NCI-H2107 treated with DMSO at 0.1 percent for 48 hours (cell line): ENCODE measurements around the gene RINL.

ENCODE experiments used
- DNase-seq: peaks from one replicate; lab custom pipeline; 2025; ENCODE audit not compliant: unreplicated experiment; lab: John Stamatoyannopoulos, UW

RINL gene, protein sequence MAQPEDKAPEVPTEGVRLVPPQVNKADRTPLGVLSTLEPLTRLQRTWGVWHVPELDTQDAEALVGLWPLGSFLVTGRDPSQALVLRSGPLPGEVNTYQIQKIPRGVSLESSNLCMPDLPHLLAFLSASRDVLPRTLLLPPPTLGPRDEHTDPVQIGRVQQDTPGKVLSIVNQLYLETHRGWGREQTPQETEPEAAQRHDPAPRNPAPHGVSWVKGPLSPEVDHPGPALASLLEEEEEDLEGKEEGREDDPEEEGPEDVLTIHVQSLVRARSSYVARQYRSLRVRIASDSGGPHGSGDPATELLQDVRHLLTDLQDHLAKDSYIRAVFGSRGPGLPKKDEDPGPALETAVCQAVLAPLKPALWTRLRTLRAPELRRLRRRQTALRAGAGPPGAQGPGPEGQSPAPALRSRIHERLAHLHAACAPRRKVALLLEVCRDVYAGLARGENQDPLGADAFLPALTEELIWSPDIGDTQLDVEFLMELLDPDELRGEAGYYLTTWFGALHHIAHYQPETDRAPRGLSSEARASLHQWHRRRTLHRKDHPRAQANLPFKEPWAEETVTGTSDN

DNA sequence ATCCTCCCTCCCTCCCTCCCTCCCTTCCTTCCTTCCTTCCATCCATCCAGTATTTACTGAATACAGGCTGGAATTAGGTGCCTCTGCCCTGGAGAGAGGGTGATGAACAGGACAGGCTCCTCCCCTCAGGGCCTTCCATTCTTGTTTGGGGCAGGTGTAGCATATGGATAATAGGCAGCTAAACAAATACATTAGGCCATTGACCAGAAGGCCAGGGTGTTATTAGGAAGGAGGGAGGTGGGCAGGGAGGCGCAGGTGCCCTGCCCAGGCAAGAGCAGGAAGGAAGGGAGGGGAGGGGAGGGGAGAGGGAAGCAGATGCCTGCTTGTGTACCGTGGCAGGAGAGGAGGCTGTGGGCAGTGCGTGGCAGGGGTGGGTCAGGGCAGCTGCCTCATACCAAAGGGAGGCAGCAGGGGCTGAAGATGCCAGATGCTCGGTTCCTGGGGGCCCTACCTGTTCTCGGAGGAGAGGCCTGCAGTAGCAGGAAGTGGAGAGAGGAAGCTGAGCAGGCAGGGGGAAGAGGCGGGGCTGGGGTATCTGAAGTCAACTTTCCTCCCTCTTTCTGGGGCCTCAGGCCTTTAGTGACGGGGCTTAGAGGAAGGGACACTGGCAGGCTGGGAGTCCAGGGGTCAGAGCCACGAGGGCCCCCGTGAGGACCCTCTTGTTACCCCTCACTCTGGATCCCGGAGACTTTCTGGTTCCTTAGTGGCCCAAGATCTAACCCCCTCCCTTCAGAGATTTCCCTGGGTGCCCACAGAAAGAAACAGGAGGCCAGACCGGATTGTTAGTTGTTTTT, at the start of gene RINL:
Gene RINL (minus strand): TSS at position 495 of the 794 bp plus-strand sequence. CDS start 1,533 bp downstream, outside the sequence.
- DNase-seq: peak; percentile 44

DNA sequence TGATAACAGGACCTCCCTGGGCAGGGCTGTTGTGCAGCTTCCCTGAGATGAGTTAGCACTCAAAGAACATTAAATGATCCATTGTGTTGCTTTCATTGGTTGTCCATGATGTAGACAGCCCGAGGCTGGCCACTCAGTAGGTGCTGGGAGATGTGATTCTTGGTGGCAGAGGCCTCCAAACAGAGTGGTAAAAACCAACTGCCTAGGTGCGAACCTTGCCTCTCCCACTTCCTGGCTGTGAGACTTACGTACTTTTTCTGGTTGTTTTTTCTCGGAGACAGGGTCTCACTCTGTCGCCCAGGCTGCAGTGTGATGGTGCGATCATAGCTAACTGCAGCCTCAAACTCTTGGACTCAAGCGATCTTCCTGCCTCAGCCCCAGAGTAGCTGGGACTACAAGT, 46.3 kb upstream of the RINL start:
- no peak for DNase-seq

DNA sequence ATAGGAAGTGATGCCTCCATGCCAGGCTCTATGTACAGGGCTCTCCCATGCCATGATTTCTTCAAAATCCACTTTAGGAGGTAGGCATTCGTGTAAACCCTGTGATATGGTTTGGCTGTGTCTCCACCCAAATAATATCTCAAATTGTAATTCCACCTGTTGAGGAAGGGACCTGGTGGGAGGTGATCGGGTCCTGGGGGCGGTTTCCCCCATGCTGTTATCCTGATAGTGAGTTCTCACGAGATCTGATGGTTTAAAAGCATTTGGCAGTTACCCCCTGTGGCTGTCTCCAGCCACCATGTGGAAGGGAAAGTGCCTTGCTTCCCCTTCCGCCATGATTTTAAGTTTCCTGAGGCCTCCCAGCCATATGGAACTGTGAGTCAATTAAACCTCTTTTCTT, 44.4 kb upstream of the RINL start:
- no peak for DNase-seq

DNA sequence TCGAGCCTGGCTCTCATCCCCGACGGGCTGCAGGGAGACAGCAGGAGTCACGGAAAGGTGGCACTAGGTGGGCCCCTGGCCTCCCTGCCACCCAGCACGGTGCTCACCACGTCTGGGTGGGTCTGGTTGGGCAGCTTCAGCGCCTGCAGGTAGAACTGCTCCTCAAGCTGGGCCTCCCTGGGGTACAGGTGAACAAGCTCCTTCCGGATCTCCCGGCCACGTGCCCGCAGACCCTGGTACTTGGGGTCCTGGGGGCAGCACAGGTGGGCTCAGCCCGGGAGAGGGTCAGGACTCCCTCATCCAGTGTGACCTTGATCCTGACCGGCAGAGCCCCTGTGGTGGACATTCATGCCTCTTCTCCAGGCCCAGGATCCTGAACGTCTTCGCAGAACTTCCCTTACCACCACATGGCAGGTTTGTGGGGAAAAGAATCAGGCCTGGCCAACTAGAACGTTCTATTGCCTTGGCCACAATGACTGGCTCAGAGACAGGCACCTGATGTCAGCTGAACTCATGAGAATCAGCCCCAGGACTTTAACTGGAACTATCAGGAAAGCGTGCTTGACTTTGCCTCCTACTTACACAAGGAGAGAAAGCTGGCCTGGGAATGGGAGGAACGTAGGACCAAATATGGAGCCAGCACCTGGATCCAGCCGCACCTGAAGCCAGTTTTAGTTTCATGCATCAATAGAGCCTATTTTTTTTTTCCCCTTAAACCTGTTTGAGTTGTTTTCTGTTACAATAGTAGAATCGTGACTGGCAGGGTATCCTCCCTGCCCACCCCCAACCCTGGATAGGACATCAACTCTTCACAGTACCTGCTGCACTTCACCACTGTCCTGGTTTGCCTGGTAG, 43.6 kb upstream of the RINL start:
- DNase-seq: no peak

DNA sequence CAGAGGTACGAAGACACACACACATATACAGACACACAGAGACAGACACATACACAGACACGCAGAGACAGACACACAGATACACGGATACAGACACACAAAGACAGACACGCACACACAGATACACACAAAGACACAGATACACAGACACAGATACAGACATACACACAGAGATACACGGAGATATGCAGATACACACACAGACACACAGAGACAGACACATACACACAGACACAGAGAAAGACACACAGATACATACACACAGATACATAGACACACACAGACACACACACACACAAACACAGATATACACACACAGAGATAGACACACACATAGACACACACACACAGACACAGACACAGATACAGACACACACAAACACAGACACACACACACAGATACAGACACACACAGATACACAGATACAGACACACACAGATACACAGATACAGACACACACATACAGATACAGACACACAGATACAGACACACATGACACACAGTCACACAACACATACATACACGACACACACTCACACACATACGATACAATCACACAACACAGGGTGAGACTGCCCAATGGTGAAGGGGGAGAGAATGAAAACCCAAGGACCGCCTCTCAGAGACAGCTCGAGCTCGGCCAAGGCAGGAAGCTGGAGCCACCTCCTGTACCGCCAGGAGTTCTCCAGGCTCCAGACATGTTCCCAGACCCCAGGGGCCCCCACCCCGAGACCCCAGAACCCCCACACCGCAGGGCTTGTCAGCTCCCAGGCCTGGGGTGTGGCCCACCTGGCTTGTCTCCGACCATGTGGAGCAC, 42.7 kb upstream of the RINL start:
- no peak for DNase-seq

DNA sequence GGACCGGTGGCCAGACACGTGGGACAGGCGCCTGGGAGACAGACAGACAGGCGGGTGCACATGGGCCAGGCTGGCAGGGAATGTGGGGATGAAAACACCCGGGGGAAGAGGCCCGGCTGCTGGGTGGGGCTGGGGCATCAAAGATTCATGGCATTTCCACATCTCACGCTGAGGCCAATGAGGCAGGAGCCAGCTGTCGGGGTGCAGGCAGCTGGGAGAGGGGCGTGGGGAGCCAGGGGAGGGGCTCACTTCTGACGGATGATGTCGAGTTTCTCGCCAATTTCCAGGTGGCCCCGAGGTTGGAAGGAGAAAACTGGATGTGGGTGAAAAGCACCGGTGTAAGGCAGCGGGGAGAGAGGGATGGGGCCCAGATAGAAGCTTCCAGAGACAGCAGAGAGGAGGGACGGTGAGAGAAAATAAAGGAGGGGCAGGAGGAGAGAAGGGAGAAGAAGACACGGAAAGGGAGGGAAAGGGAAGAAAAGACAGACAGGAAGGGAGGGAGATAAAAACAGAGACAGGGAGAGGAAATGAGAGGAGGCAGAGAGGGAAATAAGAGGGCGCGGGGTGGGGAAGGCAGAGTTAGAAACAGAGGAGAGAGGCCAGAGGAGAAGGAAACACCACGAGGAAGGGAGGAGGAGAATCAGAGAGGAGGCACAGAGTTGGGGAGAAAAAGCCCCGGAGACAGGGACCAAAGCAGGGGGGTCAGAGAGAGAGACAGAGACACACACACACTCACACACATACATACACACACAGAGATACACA, 41.9 kb upstream of the RINL start:
- DNase-seq: no peak

DNA sequence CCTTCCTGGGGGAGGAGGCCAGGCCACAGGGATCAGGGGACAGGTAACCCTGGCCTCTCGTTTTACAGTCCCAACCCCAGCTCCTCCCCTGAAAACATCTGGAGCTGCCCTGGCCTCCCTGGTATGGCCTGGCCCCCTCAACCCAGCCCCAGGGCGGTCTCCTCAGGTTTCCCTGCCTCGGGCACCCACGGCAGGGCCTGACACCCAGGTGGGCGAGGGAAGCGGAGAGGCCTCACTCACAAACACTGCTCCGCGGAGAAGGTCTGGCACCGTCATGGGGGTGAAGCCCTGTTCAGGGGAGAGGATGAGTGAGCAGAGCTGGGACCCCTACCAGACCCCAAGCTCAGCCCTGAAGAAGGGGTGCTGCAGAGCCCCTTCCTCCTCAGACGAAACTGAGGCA, 40.5 kb upstream of the RINL start:
- no peak for DNase-seq

DNA sequence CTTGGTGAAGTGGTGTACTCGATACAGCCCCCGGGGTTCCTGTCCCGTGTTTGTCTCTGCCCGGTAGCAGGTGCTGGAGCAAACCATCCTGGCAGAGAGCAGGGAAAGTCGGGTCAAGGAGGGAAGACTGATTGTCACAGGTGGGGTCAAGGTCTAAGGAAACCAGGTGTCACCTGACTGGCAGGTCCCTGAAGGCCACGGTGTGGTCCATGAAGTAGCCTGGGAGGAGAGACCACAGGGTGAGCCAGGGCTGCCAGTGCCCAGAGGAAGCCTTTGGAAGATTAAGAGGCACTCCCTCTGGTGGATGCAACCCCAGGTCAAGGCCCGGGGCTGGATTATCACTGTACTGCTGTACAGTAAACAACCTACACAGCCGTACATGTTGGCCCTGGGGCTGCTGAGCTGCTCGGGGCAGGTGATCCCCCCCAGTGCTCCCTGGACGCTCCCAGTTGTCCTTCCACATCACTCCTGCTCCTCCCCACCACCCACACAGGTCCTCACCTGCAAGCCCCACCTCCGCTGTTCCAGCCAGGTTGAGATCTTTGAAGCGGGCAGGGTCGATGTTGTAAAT, 39.9 kb upstream of the RINL start:
- DNase-seq: no peak

DNA sequence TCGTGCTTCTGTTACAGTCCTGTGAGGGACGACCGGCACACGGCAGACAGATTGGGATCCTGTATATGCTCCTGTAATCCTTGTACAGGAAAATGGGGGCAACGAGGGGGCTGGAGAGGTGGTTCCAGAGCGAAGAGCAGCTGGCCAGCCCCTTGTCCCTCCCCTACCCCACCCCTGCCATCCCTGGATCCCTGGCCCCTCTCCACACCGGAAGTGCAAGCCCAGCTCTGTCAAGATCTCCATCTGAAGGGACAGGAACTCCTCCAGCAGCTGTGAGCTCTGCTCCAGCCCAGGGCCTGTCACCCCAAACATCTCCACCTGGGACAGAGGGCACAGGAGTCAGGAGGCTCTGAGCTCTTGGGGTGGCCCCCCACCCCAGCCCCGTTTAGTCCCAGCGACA, 39.4 kb upstream of the RINL start:
- DNase-seq: no peak

DNA sequence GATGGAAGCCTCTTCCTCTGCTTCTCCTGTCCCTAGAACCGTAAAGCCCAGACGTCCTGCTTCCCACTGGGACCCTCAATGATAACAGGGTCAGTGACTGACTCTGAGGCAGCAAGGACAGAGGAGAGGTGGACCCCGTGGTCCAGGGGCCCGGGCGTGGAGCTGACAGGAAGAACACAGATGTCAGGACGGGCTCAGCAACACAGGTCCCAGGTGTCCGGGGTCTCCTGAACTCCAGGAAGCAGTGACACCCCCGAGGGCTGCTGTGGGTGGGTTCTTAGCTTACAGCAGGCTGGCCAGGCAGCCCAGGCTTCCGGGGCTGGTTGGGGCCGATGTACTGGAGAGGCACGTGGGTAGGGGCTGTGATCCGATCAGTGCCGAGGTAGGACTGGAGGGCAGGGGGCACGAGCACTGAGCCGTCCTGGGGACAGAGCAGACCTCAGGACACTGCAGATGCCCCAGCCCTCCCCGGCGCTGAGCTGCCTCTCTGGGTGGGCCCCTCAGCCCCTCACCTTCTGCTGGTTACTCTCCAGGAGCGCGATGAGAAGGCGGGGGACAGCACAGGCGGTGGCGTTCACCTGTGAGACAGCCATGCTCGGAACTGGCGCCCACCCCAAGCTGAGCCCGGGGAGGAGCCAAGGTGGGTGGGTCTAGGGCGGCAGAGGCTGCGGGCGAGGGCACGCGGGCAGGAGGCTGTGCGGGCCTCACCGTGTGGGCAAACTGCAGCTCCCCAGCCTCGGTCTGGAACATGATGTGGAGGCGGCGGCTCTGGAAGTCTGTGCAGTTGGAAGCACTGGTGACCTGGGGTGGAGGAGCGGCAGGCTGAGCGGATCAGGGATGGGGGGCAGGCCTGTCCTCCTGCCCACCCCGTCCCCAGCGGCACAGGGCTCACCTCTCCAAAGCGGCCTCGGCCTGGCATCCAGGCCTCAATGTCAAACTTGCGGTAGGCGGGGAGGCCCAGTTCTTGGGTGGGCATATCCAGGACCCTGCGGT, 37.5 kb upstream of the RINL start:
- no peak for DNase-seq

DNA sequence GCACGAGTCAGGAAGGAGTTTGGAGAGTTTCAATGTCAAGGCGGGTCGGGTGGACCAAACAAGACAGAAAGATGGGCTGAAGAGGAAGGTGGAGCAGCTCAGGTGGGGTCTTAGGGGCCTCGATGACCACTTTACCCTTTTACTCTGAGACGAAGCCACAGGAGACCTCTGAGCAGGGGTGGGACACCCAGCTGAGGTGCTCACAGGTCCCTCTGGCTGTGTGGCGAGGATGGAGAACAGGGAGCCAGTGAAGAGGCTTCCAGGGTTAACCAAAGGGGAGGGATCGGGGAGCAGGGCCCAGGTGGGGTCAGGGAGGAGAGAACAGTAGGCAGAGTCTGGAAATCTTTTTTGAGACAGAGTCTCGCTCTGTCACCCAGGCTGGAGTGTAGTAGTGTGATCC, 35.9 kb upstream of the RINL start:
- DNase-seq: no peak

DNA sequence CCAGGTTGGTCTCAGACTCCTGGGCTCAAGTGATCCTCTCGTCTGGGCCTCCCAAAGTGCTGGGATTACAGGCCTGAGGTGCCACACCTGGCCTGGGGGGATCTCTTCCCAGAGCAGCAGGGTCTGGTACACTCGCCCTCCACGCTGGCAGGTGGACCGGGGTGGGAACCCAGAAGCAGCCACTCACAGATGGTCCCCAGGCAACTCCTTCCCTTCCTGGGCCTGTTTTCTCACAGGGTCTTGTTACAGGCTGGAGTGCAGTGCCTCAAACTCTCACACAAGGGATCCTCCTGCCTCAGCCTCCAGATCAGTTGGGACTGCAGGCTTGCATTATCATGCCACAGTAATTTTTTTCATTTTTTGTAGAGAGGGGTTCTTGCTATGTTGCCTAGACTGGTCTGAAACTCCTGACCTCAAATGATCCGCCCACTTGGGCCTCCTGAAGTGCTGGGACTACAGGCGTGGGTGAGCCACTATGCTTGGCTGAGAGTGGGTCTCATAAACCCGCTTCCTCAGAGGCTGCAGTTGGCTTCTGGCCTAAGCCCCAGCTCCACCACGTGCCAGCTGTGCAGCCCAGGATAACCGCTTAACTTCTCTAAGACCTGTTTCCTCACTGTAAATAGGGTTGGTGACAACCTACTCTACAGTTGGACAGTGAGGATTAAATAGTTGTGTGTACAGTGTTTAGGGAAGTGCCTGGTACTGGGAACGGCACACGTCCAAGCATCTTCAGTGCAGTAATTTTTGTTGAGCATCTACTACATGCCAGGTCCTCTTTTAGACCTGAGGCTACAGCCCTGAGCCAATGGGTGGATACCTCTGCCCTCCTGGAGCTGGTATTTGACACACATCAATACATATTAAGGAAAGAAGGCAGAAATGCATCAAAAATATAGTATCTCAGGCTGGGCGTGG, 34.8 kb upstream of the RINL start:
- DNase-seq: no peak

DNA sequence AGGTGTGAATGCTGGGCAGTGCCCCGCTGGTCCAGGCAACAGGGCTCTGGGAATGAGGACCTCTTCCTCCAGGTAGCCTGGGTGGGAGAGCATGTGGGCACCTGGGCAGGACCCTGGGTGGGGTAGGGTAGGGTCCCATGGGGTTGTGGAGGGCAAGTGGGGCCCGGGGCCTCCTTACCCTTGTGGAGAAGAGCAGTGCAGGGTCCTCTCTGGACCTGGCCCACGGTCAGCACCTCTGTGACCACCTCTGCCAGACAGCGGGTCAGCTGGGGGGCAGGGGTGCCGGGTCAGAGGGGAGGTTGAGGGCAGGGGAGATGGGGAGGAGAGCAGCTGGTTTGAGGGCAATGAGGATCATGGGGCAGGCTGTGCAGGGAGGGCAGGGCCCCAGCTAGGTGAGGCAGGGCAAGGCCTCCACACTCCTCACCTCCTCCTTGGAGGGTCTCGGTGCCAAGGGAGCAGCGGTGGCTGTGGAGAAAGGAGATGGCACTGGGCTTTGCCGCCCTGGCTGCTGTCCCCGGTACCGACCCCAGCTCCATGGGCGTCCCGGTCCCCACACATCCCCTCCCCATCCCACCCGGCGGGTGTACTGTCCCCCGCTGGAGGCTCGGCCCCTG, 33.4 kb upstream of the RINL start:
- DNase-seq: no peak

DNA sequence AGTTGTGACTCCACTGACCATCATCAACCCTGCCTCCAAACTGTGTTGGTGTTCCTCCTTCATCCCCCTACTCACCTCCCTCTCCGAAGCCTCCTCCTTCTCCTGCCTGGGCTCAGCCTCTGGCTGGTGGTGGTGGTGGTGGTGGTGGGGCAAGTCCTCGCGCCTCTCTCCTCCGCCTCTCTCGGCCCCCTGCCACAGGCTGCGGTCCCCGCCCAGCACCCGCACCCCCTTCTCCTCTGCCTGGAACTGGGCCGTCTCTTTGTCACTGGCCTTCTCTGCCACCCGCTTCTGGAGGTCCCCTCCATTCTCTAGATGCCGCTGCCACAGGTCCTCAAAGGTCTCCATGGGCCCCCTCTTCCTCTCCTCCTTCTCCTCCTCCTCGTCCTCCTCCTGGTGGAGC, 32.4 kb upstream of the RINL start:
- DNase-seq: no peak

DNA sequence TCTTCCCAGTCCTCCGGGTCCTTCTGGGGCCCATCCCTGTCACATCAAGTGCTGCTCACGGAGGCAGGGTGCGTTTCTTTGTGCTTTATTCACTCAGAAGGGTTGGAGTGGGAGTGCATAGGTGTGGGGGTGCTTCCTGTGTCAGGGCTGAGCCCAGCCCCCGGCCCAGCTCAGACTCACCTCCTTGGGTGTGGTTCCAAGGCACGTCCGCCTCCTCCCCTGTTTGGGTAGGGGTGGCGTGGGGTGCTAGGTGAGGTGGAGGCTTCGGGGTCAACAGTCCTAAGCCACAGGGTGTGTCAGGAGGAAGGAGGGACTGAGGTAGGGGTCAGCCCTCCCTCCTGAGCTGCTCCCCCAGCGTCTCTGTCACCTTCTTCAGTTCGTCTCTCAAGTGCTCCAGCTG, 30.8 kb upstream of the RINL start:
- DNase-seq: no peak

DNA sequence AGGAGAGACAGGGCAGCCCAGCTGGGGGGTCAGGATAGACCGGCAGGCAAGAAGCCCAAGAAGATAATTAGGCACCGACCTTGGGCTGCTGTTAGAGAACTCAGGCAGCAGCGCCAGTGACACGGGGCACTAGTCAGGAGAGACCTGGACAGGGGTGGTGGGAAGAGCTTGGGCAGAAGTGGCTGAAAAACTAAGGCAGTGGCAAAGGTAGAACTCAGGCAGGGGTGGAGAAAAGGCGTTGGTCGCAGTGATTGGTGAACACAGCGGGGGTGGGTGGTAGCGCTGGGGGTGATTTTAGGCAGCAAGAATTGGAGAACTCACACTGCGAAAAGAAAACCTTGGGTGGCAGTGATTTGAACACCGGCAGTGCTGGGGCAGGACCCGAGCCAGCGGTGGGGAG, 29.6 kb upstream of the RINL start:
- DNase-seq: no peak

DNA sequence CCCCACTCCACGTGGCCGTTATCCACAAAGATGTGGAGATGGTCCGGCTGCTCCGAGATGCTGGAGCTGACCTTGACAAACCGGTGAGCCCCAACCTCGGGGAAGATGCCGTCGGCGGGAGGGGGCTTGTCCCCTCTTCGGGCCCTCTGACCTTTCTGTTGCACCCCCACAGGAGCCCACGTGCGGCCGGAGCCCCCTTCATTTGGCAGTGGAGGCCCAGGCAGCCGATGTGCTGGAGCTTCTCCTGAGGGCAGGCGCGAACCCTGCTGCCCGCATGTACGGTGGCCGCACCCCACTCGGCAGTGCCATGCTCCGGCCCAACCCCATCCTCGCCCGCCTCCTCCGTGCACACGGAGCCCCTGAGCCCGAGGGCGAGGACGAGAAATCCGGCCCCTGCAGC, 29.2 kb upstream of the RINL start:
- DNase-seq: no peak
